HCT116 (cell line): ENCODE results near the gene CAMKK1. TPM values are rescaled to one million over a fixed set of nuclear protein-coding genes. Genes with fewer than 3 reads are reported as not detected.

Experiments
- ATAC-seq: fragments of 200-7000 bp; cut with Tn5 transposase; 2 replicates; pipeline ENCODE4 v1.9.1; 2020; ENCODE audit warnings: mild to moderate bottlenecking, moderate library complexity
- BruUV-seq: library from RNA; stranded (reverse); fragments of 400-500 nt; replicated peaks from 2 replicates; lab custom pipeline; 2021; lab: Mats Ljungman, UMichigan
- CTCF ChIA-PET: fragments of 300-600 bp; sonication (Branson Sonifier 250); formaldehyde crosslinking; loops from one replicate; lab custom pipeline; 2021; ENCODE audit warnings: antibody characterized with exemption; lab: Charles Lee
- POLR2A ChIA-PET: fragments of 300-600, 350-600 bp; sonication (Branson Sonifier 250); formaldehyde crosslinking; loops from one replicate; lab custom pipeline; 2021; ENCODE audit warnings: antibody characterized with exemption; lab: Charles Lee
- RAD21 ChIA-PET, 2 experiments: fragments of 300-600 bp; sonication (Branson Sonifier 250); formaldehyde crosslinking; loops; one replicate each; lab custom pipeline; 2023; ENCODE audit warnings: low total read pairs in 2 of 2; ENCODE audit not compliant: uncharacterized antibody in 2 of 2, unreplicated experiment in 2 of 2, low non-redundant PET in 1 of 2; lab: Charles Lee
- DNase-seq: peaks from one replicate; pipeline ENCODE4 v3.0.0-alpha.2; 2010; ENCODE audit warnings: low read depth, low spot score
- H2AFZ ChIP-seq: fragments of 200-600 bp; shearing (Covaris generic), sonication (generic); 2 replicates; pipeline ENCODE4 v1.6.1; 2017; ENCODE audit warnings: low read depth, mixed run types, mixed read lengths, antibody characterized with exemption, low read length; ENCODE audit not compliant: poor library complexity, severe bottlenecking
- H3K27ac ChIP-seq: 2 replicates; pipeline ENCODE4 v1.5.1; 2012; ENCODE audit warnings: low read depth, low read length
- H3K27me3 ChIP-seq: fragments of 200-600 bp; sonication (generic); 2 replicates; pipeline ENCODE4 v1.6.1; 2016; ENCODE audit warnings: mixed run types, low read length, mixed read lengths; ENCODE audit not compliant: insufficient read depth
- H3K36me3 ChIP-seq, 2 experiments: fragments of 200-500 bp in 1 of 2; fragments of 200-600 bp in 1 of 2; sonication (Bioruptor generic) in 1 of 2; sonication (generic) in 1 of 2; 2 replicates each; pipeline versions ENCODE4 v1.5.1 to v1.6.1; 2014 to 2016; ENCODE audit warnings: low read length in 2 of 2, inconsistent platforms in 1 of 2, mixed read lengths in 1 of 2, mixed run types in 1 of 2; ENCODE audit not compliant: insufficient read depth in 2 of 2, control insufficient read depth in 1 of 2
- H3K4me1 ChIP-seq, 2 experiments: fragments of 200-600 bp in 1 of 2; sonication (generic) in 1 of 2; 2 replicates each; pipeline versions ENCODE4 v1.5.1 to v1.6.1; 2012 to 2017; ENCODE audit warnings: low read length in 2 of 2, inconsistent platforms in 1 of 2, mild to moderate bottlenecking in 1 of 2, mixed read lengths in 1 of 2, mixed run types in 1 of 2, moderate library complexity in 1 of 2; ENCODE audit not compliant: insufficient read depth in 2 of 2, control insufficient read depth in 1 of 2
- H3K4me2 ChIP-seq: fragments of 200-600 bp; sonication (generic); 2 replicates; pipeline ENCODE4 v1.6.1; 2017; ENCODE audit warnings: mixed run types, low read length, mixed read lengths
- H3K4me3 ChIP-seq, 2 experiments: fragments of 200-600 bp in 1 of 2; sonication (generic) in 1 of 2; replicated peaks in 1 of 2; 2 replicates each; pipeline ENCODE4 v1.5.1; 2011 to 2016; ENCODE audit warnings: low read length in 2 of 2, control low read depth in 1 of 2, low read depth in 1 of 2, mild to moderate bottlenecking in 1 of 2, mixed read lengths in 1 of 2, mixed run types in 1 of 2
- H3K79me2 ChIP-seq: fragments of 200-600 bp; sonication (generic); 2 replicates; pipeline ENCODE4 v1.6.1; 2017; ENCODE audit warnings: mild to moderate bottlenecking, mixed run types, low read length, moderate library complexity, mixed read lengths; ENCODE audit not compliant: insufficient read depth
- H3K9ac ChIP-seq: fragments of 200-600 bp; sonication (generic); 2 replicates; pipeline ENCODE4 v1.6.1; 2016; ENCODE audit warnings: low read length, mixed read lengths
- H3K9me2 ChIP-seq: fragments of 200-600 bp; sonication (generic), shearing (Covaris generic); 2 replicates; pipeline ENCODE4 v1.6.1; 2017; ENCODE audit warnings: mixed run types, mild to moderate bottlenecking, moderate library complexity; ENCODE audit not compliant: insufficient read depth
- H3K9me3 ChIP-seq, 2 experiments: fragments of 200-500 bp in 1 of 2; fragments of 200-600 bp in 1 of 2; sonication (Bioruptor generic) in 1 of 2; sonication (generic) in 1 of 2; 2 replicates each; pipeline ENCODE4 v1.6.1; 2014 to 2017; ENCODE audit warnings: low read length in 2 of 2, mixed read lengths in 2 of 2, inconsistent platforms in 1 of 2, low read depth in 1 of 2, mild to moderate bottlenecking in 1 of 2, mixed run types in 1 of 2, moderate library complexity in 1 of 2; ENCODE audit not compliant: control insufficient read depth in 1 of 2, insufficient read depth in 1 of 2
- H4K20me1 ChIP-seq: fragments of 200-600 bp; sonication (generic), shearing (Covaris generic); 2 replicates; pipeline ENCODE4 v1.6.1; 2017; ENCODE audit warnings: mixed run types, mild to moderate bottlenecking, moderate library complexity; ENCODE audit not compliant: insufficient read depth
- ATF3 ChIP-seq: IDR thresholded peaks from 2 replicates; pipeline ENCODE4 v1.6.1; 2012
- CBX3 ChIP-seq: IDR thresholded peaks from 2 replicates; pipeline ENCODE4 v1.6.1; 2012; ENCODE audit warnings: low read depth
- CEBPB ChIP-seq: IDR thresholded peaks from 2 replicates; pipeline ENCODE4 v1.6.1; 2012; ENCODE audit warnings: low read depth
- CTCF ChIP-seq, 3 experiments: fragments of 200-600 bp in 1 of 3; sonication (generic) in 1 of 3; IDR thresholded peaks in 2 of 3; conservative IDR thresholded peaks in 1 of 3; 2 replicates each; pipeline ENCODE4 v1.5.1; 2012 to 2017; ENCODE audit warnings: low read depth in 2 of 3, low read length in 2 of 3, antibody characterized with exemption in 1 of 3, borderline replicate concordance in 1 of 3, control low read depth in 1 of 3, mild to moderate bottlenecking in 1 of 3, mixed read lengths in 1 of 3, mixed run types in 1 of 3, moderate library complexity in 1 of 3; ENCODE audit not compliant: insufficient read depth in 1 of 3
- ELF1 ChIP-seq: IDR thresholded peaks from 2 replicates; pipeline ENCODE4 v1.6.1; 2012; ENCODE audit warnings: low read depth, borderline replicate concordance
- EZH2 ChIP-seq: fragments of 200-600 bp; sonication (generic); IDR thresholded peaks from 2 replicates; pipeline ENCODE4 v1.6.1; 2017; ENCODE audit warnings: antibody characterized with exemption, mixed run types
- FOSL1 ChIP-seq: IDR thresholded peaks from 2 replicates; pipeline ENCODE4 v1.6.1; 2012; ENCODE audit warnings: low read depth
- JUND ChIP-seq: IDR thresholded peaks from 2 replicates; pipeline ENCODE4 v1.6.1; 2012
- MAX ChIP-seq: IDR thresholded peaks from 2 replicates; pipeline ENCODE4 v1.6.1; 2012
- POLR2A ChIP-seq: IDR thresholded peaks from 2 replicates; pipeline ENCODE4 v1.7.0; 2011; ENCODE audit warnings: borderline replicate concordance; ENCODE audit not compliant: insufficient read depth, insufficient read length; ENCODE audit errors: extremely low read depth
- POLR2AphosphoS5 ChIP-seq: IDR thresholded peaks from 2 replicates; pipeline ENCODE4 v1.6.1; 2011; ENCODE audit warnings: mild to moderate bottlenecking, low read depth, low read length, moderate library complexity
- RAD21 ChIP-seq: IDR thresholded peaks from 2 replicates; pipeline ENCODE4 v1.6.1; 2012; ENCODE audit warnings: low read depth, mild to moderate bottlenecking
- REST ChIP-seq: IDR thresholded peaks from 2 replicates; pipeline ENCODE4 v1.6.1; 2012; ENCODE audit warnings: low read depth
- SIN3A ChIP-seq: IDR thresholded peaks from 2 replicates; pipeline ENCODE4 v1.6.1; 2012; ENCODE audit warnings: low read depth
- SRF ChIP-seq: IDR thresholded peaks from 2 replicates; pipeline ENCODE4 v1.6.1; 2012; ENCODE audit warnings: low read depth
- TCF7L2 ChIP-seq: IDR thresholded peaks from 2 replicates; pipeline ENCODE4 v1.7.0; 2011; ENCODE audit warnings: borderline replicate concordance, inconsistent platforms; ENCODE audit not compliant: insufficient read depth, insufficient read length; ENCODE audit errors: extremely low read depth
- YY1 ChIP-seq: IDR thresholded peaks from 2 replicates; pipeline ENCODE4 v1.6.1; 2011; ENCODE audit warnings: low read length, low read depth, moderate library complexity, mild to moderate bottlenecking; ENCODE audit not compliant: insufficient replicate concordance; ENCODE audit errors: extremely low read depth
- ZBTB33 ChIP-seq: IDR thresholded peaks from 2 replicates; pipeline ENCODE4 v1.6.1; 2011; ENCODE audit warnings: mild to moderate bottlenecking, low read length, moderate library complexity; ENCODE audit not compliant: insufficient replicate concordance; ENCODE audit errors: extremely low read depth
- ZFX ChIP-seq: fragments of 450-650 bp; IDR thresholded peaks from 2 replicates; pipeline ENCODE4 v1.6.1; 2017
- ZNF274 ChIP-seq: fragments of 200-500 bp; sonication (Bioruptor generic); IDR thresholded peaks from 2 replicates; pipeline ENCODE4 v1.6.1; 2014; ENCODE audit warnings: mild to moderate bottlenecking, low read depth, low read length, inconsistent platforms
- intact Hi-C: fragments of 100-400 bp; cut with micrococcal nuclease; formaldehyde crosslinking; loops from 2 replicates; pipeline ENCODE4 v1.10.0; 2022
- total RNA-seq: library from RNA; stranded (reverse); gene quantifications from one replicate; pipeline ENCODE4 v1.2.1, GENCODE V29; 2021; ENCODE audit not compliant: unreplicated experiment

Gene CAMKK1
- total RNA-seq, 1 experiment from 2014 or later, result 10.6 TPM

GRCh38 chr17:3813171-3813570, 79.7 kb downstream of the CAMKK1 start (continued):
- no peak for TF ChIP-seq REST
- no peak for TF ChIP-seq JUND
- no peak for TF ChIP-seq EZH2
- TF ChIP-seq POLR2AphosphoS5, result no peak

- Histone ChIP-seq H2AFZ (no peak overlapping the region), H3K4me1 (peaks cover 3 to 6% of the 10 kb centered on the region in 2 experiments; a peak in 2 of 4 replicates)
- no peak for TF ChIP-seq ZBTB33
- no peak for TF ChIP-seq ELF1
- no peak for TF ChIP-seq YY1
- TF ChIP-seq POLR2AphosphoS5, result no peak
- TF ChIP-seq ZFX, result no peak
- no peak for TF ChIP-seq EZH2
- TF ChIP-seq CTCF (IDR thresholded peaks at IDR 0.05 in 2 of 3, conservative IDR thresholded peaks at IDR 0.05 in 1 of 3; ENCODE audit: borderline replicate concordance in 1 of 3, insufficient read depth in 1 of 3, low read depth in 2 of 3, low read length in 2 of 3), result no peak
- TF ChIP-seq SRF, result no peak
- TF ChIP-seq MAX, result no peak
- no peak for TF ChIP-seq FOSL1
- no peak for TF ChIP-seq TCF7L2
- TF ChIP-seq RAD21, result no peak
- no peak for TF ChIP-seq ZNF274
- TF ChIP-seq POLR2A, result no peak
- TF ChIP-seq SIN3A, result no peak
- no peak for TF ChIP-seq CEBPB
- TF ChIP-seq CBX3, result no peak
- no peak for TF ChIP-seq ATF3
- TF ChIP-seq, all 23 proteins: peak for 0
- Histone ChIP-seq H3K27me3 (no peaks in the 10 kb centered on the region), H4K20me1 (no peaks in the 10 kb centered on the region), H3K9ac (no peak overlapping the region), H3K36me3 (peaks cover 29 to 42% of the 10 kb centered on the region in 2 experiments; a peak in 3 of 4 replicates), H3K79me2 (no peaks in the 10 kb centered on the region), H3K9me3 (no peaks in the 10 kb centered on the region), H3K4me2 (no peak overlapping the region), H3K4me3 (no peak overlapping the region), H3K27ac (no peak overlapping the region), H3K9me2 (no peaks in the 10 kb centered on the region)
- DNase-seq, result no peak
- POLR2A ChIA-PET, result no interaction called here
- no peak for ATAC-seq
- RAD21 ChIA-PET, result no interaction called here
- no TSS peak for BruUV-seq
- CTCF ChIA-PET, result no interaction called here
- intact Hi-C loops, result no loop called here
Observed at GRCh38 chr17:3812771-3813170, 80.1 kb downstream of the CAMKK1 start.
